Stimulated activated naive CD8-positive, alpha-beta T cell treated with anti-CD3 and anti-CD28 coated beads, Interleukin-15, Interleukin-2, amounts not matched to agents 100 ng/mL and 50 ng/mL, for 24 hours (primary cell): ENCODE results near the gene SNRNP25.

Experiments
- H3K27ac Mint-ChIP-seq: one replicate; pipeline ENCODE4 v1.8.0; 2021; ENCODE audit warnings: mild to moderate bottlenecking, mixed read lengths
- H3K27me3 Mint-ChIP-seq: one replicate; pipeline ENCODE4 v1.8.0; 2021; ENCODE audit warnings: mixed read lengths
- H3K36me3 Mint-ChIP-seq: one replicate; pipeline ENCODE4 v1.8.0; 2021; ENCODE audit warnings: low read depth, mixed read lengths
- H3K4me1 Mint-ChIP-seq: one replicate; pipeline ENCODE4 v1.8.0; 2021; ENCODE audit warnings: low read depth, mixed read lengths
- H3K4me3 Mint-ChIP-seq: one replicate; pipeline ENCODE4 v1.8.0; 2021; ENCODE audit warnings: mild to moderate bottlenecking, mixed read lengths
- H3K9me3 Mint-ChIP-seq: one replicate; pipeline ENCODE4 v1.8.0; 2021; ENCODE audit warnings: mixed read lengths

SNRNP25 gene

GRCh38 chr16:76535-77272 is 23.1 kb downstream of the SNRNP25 start:
- H3K4me3 Mint-ChIP-seq = peak overlapping the region; percentile 84
- no peaks in the 10 kb centered on the region for H3K36me3 Mint-ChIP-seq
- H3K4me1 Mint-ChIP-seq = peaks cover 39% of the 10 kb centered on the region
- no peaks in the 10 kb centered on the region for H3K9me3 Mint-ChIP-seq
- peaks cover 21% of the 10 kb centered on the region for H3K27me3 Mint-ChIP-seq
- peak overlapping the region; percentile 21 for H3K27ac Mint-ChIP-seq

- H3K4me3 Mint-ChIP-seq = peak overlapping the region; percentile 84
- H3K9me3 Mint-ChIP-seq = no peaks in the 10 kb centered on the region
- peaks cover 39% of the 10 kb centered on the region for H3K4me1 Mint-ChIP-seq
- peaks cover 20% of the 10 kb centered on the region for H3K27me3 Mint-ChIP-seq
- H3K27ac Mint-ChIP-seq = peak overlapping the region; percentile 84
- H3K36me3 Mint-ChIP-seq = no peaks in the 10 kb centered on the region
Observed at GRCh38 chr16:77273-77806, 23.7 kb downstream of the SNRNP25 start.

GRCh38 chr16:77807-78443 is 24.3 kb downstream of the SNRNP25 start, which contains the start of gene MPG:
Gene MPG (plus strand): TSS chr16:78225. CDS start chr16:78310, 85 bp downstream.
- no peaks in the 10 kb centered on the region for H3K36me3 Mint-ChIP-seq
- peaks cover 41% of the 10 kb centered on the region for H3K4me1 Mint-ChIP-seq
- no peaks in the 10 kb centered on the region for H3K9me3 Mint-ChIP-seq
- peaks cover 17% of the 10 kb centered on the region for H3K27me3 Mint-ChIP-seq
- peak within 1 kb of the TSS; percentile 88 for H3K4me3 Mint-ChIP-seq
- H3K27ac Mint-ChIP-seq = peak within 1 kb of the TSS; percentile 90

- peak overlapping the region; percentile 90 for H3K27ac Mint-ChIP-seq
- H3K4me3 Mint-ChIP-seq = peak overlapping the region; percentile 88
- H3K36me3 Mint-ChIP-seq = peaks cover 1% of the 10 kb centered on the region
- peaks cover 46% of the 10 kb centered on the region for H3K4me1 Mint-ChIP-seq
- no peaks in the 10 kb centered on the region for H3K9me3 Mint-ChIP-seq
- H3K27me3 Mint-ChIP-seq = peaks cover 11% of the 10 kb centered on the region
Observed at GRCh38 chr16:78444-79150, 25.0 kb downstream of the SNRNP25 start.

GRCh38 chr16:79151-80054 is 25.8 kb downstream of the SNRNP25 start:
- Mint-ChIP-seq H3K27me3 (peaks cover 3% of the 10 kb centered on the region), H3K27ac (peak overlapping the region; percentile 90), H3K4me3 (peak overlapping the region; percentile 88), H3K9me3 (no peaks in the 10 kb centered on the region), H3K4me1 (peaks cover 54% of the 10 kb centered on the region), H3K36me3 (peaks cover 7% of the 10 kb centered on the region)

- H3K36me3 Mint-ChIP-seq = peaks cover 21% of the 10 kb centered on the region
- no peaks in the 10 kb centered on the region for H3K27me3 Mint-ChIP-seq
- no peak overlapping the region for H3K4me3 Mint-ChIP-seq
- peak overlapping the region; percentile 90 for H3K27ac Mint-ChIP-seq
- no peaks in the 10 kb centered on the region for H3K9me3 Mint-ChIP-seq
- peaks cover 54% of the 10 kb centered on the region for H3K4me1 Mint-ChIP-seq
Observed at GRCh38 chr16:83060-83603, 29.5 kb downstream of the SNRNP25 start.

GRCh38 chr16:83781-84615 is 30.4 kb downstream of the SNRNP25 start:
- no peaks in the 10 kb centered on the region for H3K9me3 Mint-ChIP-seq
- no peaks in the 10 kb centered on the region for H3K27me3 Mint-ChIP-seq
- peak overlapping the region; percentile 73 for H3K4me3 Mint-ChIP-seq
- peaks cover 24% of the 10 kb centered on the region for H3K36me3 Mint-ChIP-seq
- peak overlapping the region; percentile 90 for H3K27ac Mint-ChIP-seq
- H3K4me1 Mint-ChIP-seq = peaks cover 48% of the 10 kb centered on the region

GRCh38 chr16:84718-85406 is 31.2 kb downstream of the SNRNP25 start:
- Mint-ChIP-seq H3K9me3 (no peaks in the 10 kb centered on the region), H3K27ac (peak overlapping the region; percentile 90), H3K4me1 (peaks cover 40% of the 10 kb centered on the region), H3K36me3 (peaks cover 24% of the 10 kb centered on the region), H3K27me3 (no peaks in the 10 kb centered on the region), H3K4me3 (peak overlapping the region; percentile 73)

- no peak overlapping the region for H3K4me3 Mint-ChIP-seq
- H3K36me3 Mint-ChIP-seq = peaks cover 27% of the 10 kb centered on the region
- H3K4me1 Mint-ChIP-seq = peaks cover 36% of the 10 kb centered on the region
- H3K27ac Mint-ChIP-seq = peak overlapping the region; percentile 90
- H3K9me3 Mint-ChIP-seq = no peaks in the 10 kb centered on the region
- no peaks in the 10 kb centered on the region for H3K27me3 Mint-ChIP-seq
Observed at GRCh38 chr16:85407-85782, 31.8 kb downstream of the SNRNP25 start.

GRCh38 chr16:85865-86264 is 32.2 kb downstream of the SNRNP25 start:
- no peaks in the 10 kb centered on the region for H3K27me3 Mint-ChIP-seq
- H3K4me3 Mint-ChIP-seq = no peak overlapping the region
- no peaks in the 10 kb centered on the region for H3K9me3 Mint-ChIP-seq
- H3K4me1 Mint-ChIP-seq = peaks cover 36% of the 10 kb centered on the region
- peak overlapping the region; percentile 74 for H3K27ac Mint-ChIP-seq
- H3K36me3 Mint-ChIP-seq = peaks cover 31% of the 10 kb centered on the region

- peaks cover 36% of the 10 kb centered on the region for H3K4me1 Mint-ChIP-seq
- no peaks in the 10 kb centered on the region for H3K9me3 Mint-ChIP-seq
- H3K4me3 Mint-ChIP-seq = no peak overlapping the region
- no peaks in the 10 kb centered on the region for H3K27me3 Mint-ChIP-seq
- H3K27ac Mint-ChIP-seq = peak overlapping the region; percentile 74
- H3K36me3 Mint-ChIP-seq = peaks cover 31% of the 10 kb centered on the region
Observed at GRCh38 chr16:86483-86952, 32.9 kb downstream of the SNRNP25 start.

GRCh38 chr16:88613-89012 is 35.0 kb downstream of the SNRNP25 start:
- no peaks in the 10 kb centered on the region for H3K9me3 Mint-ChIP-seq
- H3K27me3 Mint-ChIP-seq = no peaks in the 10 kb centered on the region
- H3K27ac Mint-ChIP-seq = no peak overlapping the region
- H3K36me3 Mint-ChIP-seq = peaks cover 29% of the 10 kb centered on the region
- peaks cover 24% of the 10 kb centered on the region for H3K4me1 Mint-ChIP-seq
- H3K4me3 Mint-ChIP-seq = no peak overlapping the region
